Thymus (tissue), 11 donors: ENCODE measurements around the gene PRPSAP1. TPM values are rescaled to one million over a fixed set of nuclear protein-coding genes. Genes with fewer than 3 reads are reported as not detected.

Experiments
- DNase-seq, 9 donors: peaks; one replicate each; pipeline ENCODE4 v3.0.0-alpha.2; 2013; ENCODE audit warnings: low spot score in 9 of 9, low read depth in 6 of 9, missing footprints in 1 of 9
- H3K27ac ChIP-seq, 2 donors: one replicate each; pipeline ENCODE4 v1.5.1; 2013; ENCODE audit warnings: control low read depth in 1 of 2, low read depth in 1 of 2, low read length in 1 of 2, mild to moderate bottlenecking in 1 of 2, moderate library complexity in 1 of 2
- H3K27me3 ChIP-seq, 2 donors: one replicate each; pipeline ENCODE4 v1.5.1; 2013; ENCODE audit warnings: low read length in 1 of 2; ENCODE audit not compliant: control insufficient read depth in 2 of 2, insufficient read depth in 1 of 2
- H3K36me3 ChIP-seq, 2 donors: one replicate each; pipeline ENCODE4 v1.5.1; 2013; ENCODE audit warnings: low read length in 1 of 2, mild to moderate bottlenecking in 1 of 2, moderate library complexity in 1 of 2; ENCODE audit not compliant: control insufficient read depth in 2 of 2, insufficient read depth in 2 of 2
- H3K4me1 ChIP-seq, 2 donors: one replicate each; pipeline ENCODE4 v1.5.1; 2013; ENCODE audit warnings: low read length in 2 of 2; ENCODE audit not compliant: control insufficient read depth in 2 of 2, insufficient read depth in 2 of 2
- H3K4me3 ChIP-seq, 2 donors: one replicate each; pipeline ENCODE4 v1.5.1; 2013; ENCODE audit warnings: low read length in 2 of 2, control low read depth in 1 of 2, mild to moderate bottlenecking in 1 of 2
- H3K9me3 ChIP-seq, 2 donors: one replicate each; pipeline ENCODE4 v1.5.1; 2013; ENCODE audit warnings: low read length in 1 of 2, mild to moderate bottlenecking in 1 of 2; ENCODE audit not compliant: control insufficient read depth in 2 of 2, insufficient read depth in 1 of 2
- WGBS: extraction: QIAGEN DNeasy Blood & Tissue Kit; methylation state at CpG from one replicate; pipeline ENCODE4 v1.1.7; 2013; 5-methylcytosine and 5-hydroxymethylcytosine counted together
- polyA plus RNA-seq: library from polyadenylated mRNA; stranded (reverse); fragments of 200-250 nt; gene quantifications from one replicate; pipeline ENCODE4 v1.2.3, GENCODE V29; 2013
- total RNA-seq: library from RNA; stranded (reverse); fragments of 120-200 nt; gene quantifications from one replicate; pipeline ENCODE4 v1.2.4, GENCODE V29; 2013
- donor health status: healthy.

Gene PRPSAP1
- total and polyA plus RNA-seq, 2 donors = 17.3 to 38.5 TPM

- WGBS = under 1% methylated on average over 118 of the region's 118 CpGs
- peak within 1 kb of the TSS in 1 of 2 donors; percentile 71 for H3K27ac ChIP-seq
These were observed 30.7 kb upstream of the PRPSAP1 start, which contains the start of gene SPHK1 for GRCh38 chr17:76384222-76384986. Gene SPHK1, plus strand, starts transcription at chr17:76384609. Its CDS starts 1,036 bp downstream, at chr17:76385645.

DNA sequence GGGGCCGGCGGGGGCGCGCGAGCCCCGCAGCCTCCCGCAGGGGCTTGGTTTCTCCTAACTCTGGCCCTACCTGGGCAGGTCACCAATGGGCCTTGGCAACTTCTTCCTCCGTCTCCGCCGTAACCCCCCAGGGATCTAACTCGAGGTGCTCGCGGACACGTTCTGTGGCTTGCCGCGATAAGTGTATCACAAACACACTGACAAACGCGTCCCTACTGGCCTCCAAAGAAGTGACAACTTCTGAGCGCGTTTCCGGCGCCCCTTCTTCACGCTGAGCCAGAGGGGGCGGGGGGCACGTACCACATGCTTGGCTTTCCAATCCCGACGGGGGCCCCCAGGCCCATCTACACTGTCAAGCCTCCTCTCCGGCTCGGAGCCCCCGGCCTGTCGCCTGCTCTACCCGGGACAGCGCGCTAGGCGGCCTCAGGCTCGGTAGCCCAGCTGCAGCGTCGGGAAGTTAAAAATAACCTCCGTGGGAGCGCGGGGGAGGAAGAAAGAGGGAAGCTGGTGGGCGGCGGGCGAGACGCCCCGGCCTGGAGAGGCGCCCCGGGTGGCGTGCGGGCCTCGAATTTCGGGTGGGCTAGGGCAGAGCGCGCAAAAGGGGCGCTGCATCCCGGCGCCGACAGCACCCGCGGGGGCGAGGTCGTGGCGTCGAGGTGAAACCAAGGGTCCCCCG, 30.0 kb upstream of the PRPSAP1 start:
- peaks cover 23 to 45% of the 10 kb centered on the region in 2 donors for H3K4me1 ChIP-seq
- H3K36me3 ChIP-seq = no peaks in the 10 kb centered on the region
- peak in 2 of 9 donors; percentile 39 to 66 for DNase-seq
- H3K27ac ChIP-seq = peak overlapping the region in 1 of 2 donors; percentile 71
- peaks cover 0 to 17% of the 10 kb centered on the region in 2 donors for H3K9me3 ChIP-seq
- peak overlapping the region; percentile 24 to 63 for H3K4me3 ChIP-seq
- peaks cover 44 to 66% of the 10 kb centered on the region in 2 donors for H3K27me3 ChIP-seq
- WGBS = under 1% methylated on average over 65 of the region's 65 CpGs

More at GRCh38 chr17:76384222-76384986, 30.7 kb upstream of the PRPSAP1 start, which contains the start of gene SPHK1:
- Histone ChIP-seq H3K36me3 (no peaks in the 10 kb centered on the region), H3K4me3 (peak within 1 kb of the TSS; percentile 24 to 63), H3K27me3 (peaks cover 44 to 66% of the 10 kb centered on the region in 2 donors), H3K4me1 (peaks cover 23 to 42% of the 10 kb centered on the region in 2 donors), H3K9me3 (peaks cover 0 to 17% of the 10 kb centered on the region in 2 donors)
- DNase-seq = peak in 3 of 9 donors; percentile 48 to 68 (median 50)

DNA sequence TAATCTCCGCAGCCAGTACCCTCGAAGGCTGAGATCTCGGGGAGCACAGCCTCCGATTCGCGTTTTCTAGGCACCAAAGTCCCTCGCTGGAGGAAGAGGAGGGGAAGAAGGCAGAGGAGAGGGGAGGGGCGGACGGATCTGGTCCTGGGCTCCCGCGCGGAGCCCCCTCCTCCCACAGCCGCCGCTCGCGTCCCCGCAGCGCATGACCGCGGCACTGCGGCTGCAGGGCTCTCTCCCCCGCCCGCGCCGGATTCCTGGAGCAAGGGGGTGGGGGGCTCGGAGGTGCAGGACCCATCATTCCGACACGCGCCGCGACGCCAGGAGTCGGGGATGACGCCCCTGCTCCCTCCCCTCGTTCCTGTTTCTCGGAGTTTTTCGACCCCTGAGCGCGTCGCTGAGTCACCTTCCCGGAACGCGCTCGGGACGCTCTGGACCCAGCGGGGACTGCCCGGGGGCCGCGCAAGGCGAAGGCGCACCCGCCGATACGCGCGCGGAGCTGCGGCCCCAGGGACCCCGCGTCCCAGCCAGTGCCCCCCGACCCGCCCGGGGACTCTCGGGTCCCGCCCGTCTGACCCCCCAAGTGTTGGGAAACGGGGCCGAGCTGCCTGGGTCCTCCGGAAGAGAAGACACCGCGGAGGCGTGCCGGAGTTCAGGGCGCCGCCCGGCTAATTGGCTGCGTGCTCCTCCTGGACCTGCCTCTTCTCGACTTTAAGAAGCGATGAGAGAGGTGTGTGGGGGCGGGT, 29.3 kb upstream of the PRPSAP1 start:
- Histone ChIP-seq H3K27ac (peak overlapping the region in 1 of 2 donors; percentile 71), H3K4me1 (peaks cover 23 to 45% of the 10 kb centered on the region in 2 donors), H3K36me3 (no peaks in the 10 kb centered on the region), H3K4me3 (peak overlapping the region; percentile 24 to 63), H3K9me3 (peaks cover 0 to 17% of the 10 kb centered on the region in 2 donors), H3K27me3 (peaks cover 44 to 66% of the 10 kb centered on the region in 2 donors)
- DNase-seq = peak in 2 of 9 donors; percentile 21 to 51
- WGBS = under 1% methylated on average over 80 of the region's 80 CpGs

GRCh38 chr17:76382351-76382802, 28.7 kb upstream of the PRPSAP1 start:
- peaks cover 44 to 66% of the 10 kb centered on the region in 2 donors for H3K27me3 ChIP-seq
- peaks cover 23 to 45% of the 10 kb centered on the region in 2 donors for H3K4me1 ChIP-seq
- peak overlapping the region in 1 of 2 donors; percentile 68 for H3K27ac ChIP-seq
- H3K9me3 ChIP-seq = peaks cover 0 to 17% of the 10 kb centered on the region in 2 donors
- no peaks in the 10 kb centered on the region for H3K36me3 ChIP-seq
- H3K4me3 ChIP-seq = peak overlapping the region; percentile 22 to 63
- 13% methylated on average over 21 of the region's 21 CpGs for WGBS
- no peak for DNase-seq

DNA sequence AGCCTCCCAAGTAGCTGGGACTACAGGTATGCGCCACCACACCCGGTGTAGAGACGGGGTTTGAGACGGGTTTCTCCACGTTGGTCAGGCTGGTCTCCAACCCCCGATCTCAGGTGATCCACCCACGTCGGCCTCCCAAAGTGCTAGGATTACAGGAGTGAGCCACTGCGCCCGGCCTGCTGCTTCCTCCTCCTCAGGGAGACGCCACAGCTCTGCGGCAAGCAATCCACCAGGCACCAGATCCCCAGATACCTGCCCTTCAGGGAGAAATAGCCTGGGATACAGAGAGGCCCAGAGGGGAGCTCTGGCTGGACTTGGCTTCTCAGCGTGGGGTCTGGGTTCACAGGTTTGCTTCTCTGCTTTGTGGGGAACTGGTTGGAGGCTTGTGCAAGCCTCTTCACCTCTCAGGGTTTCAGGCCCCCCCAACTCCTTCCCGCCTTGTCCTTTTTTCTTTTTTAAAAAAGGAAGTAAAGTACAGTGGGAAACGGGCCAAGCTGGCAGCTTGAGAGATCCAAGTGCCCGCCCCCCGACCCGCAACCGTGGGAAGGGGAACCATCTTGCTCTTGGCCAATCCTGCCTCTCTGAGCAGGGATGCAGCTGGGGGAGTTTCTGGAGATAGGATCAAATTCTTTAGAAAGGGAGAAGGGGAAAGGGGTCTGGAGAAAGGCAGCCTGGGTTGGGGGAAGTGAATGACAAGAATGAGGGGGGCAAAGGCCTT, 28.1 kb upstream of the PRPSAP1 start:
- H3K4me1 ChIP-seq = peaks cover 23 to 47% of the 10 kb centered on the region in 2 donors
- H3K27ac ChIP-seq = no peak overlapping the region

DNA sequence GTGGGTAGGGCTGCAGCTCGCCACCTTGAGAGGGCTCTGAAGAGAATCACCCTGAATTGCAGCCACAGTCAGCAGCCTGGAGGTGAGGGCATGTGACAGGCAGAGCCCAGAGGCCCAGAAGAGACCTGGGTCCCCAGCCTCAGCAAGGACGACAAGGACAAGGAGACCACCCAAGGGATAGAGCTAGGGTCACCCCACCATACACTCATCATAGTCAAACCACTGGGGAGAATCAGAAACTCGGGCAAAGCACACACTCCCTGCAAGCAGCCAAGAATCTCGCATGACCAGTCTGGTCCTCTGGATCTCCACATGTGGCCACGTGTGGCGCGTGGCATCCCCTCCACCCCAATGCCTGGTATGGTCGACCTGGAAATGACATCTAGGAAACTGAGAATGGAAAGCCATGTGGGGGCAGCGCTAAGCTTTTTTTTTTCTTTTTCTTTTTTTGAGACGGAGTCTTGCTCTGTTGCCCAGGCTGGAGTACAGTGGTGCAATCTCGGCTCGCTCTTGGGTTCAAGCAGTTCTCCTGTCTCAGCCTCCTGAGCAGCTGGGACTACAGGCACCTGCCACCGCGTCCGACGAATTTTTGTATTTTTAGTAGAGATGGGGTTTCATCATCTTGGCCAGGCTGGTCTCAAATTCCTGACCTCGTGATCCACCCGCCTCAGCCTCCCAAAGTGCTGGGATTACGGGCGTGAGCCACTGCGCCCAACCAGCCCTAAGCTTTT, 26.1 kb upstream of the PRPSAP1 start:
- DNase-seq = no peak
- no peak overlapping the region for H3K4me3 ChIP-seq
- no peaks in the 10 kb centered on the region for H3K36me3 ChIP-seq
- H3K4me1 ChIP-seq = peaks cover 12 to 33% of the 10 kb centered on the region in 2 donors
- peaks cover 0 to 10% of the 10 kb centered on the region in 2 donors for H3K9me3 ChIP-seq
- peaks cover 31 to 43% of the 10 kb centered on the region in 2 donors for H3K27me3 ChIP-seq
- no peak overlapping the region for H3K27ac ChIP-seq
- WGBS = 96% methylated on average over 21 of the region's 21 CpGs

More for the DNA sequence above, 28.1 kb upstream of the PRPSAP1 start:
- no peak for DNase-seq
- H3K36me3 ChIP-seq = no peaks in the 10 kb centered on the region
- 65% methylated on average over 19 of the region's 19 CpGs for WGBS
- H3K4me3 ChIP-seq = no peak overlapping the region
- peaks cover 44 to 63% of the 10 kb centered on the region in 2 donors for H3K27me3 ChIP-seq
- H3K9me3 ChIP-seq = peaks cover 0 to 17% of the 10 kb centered on the region in 2 donors

GRCh38 chr17:76379275-76379641, 25.5 kb upstream of the PRPSAP1 start:
- Histone ChIP-seq H3K27ac (no peak overlapping the region), H3K9me3 (peaks cover 0 to 10% of the 10 kb centered on the region in 2 donors), H3K4me1 (peaks cover 9 to 29% of the 10 kb centered on the region in 2 donors), H3K27me3 (peaks cover 25 to 38% of the 10 kb centered on the region in 2 donors), H3K36me3 (no peaks in the 10 kb centered on the region), H3K4me3 (no peak overlapping the region)
- no peak for DNase-seq
- 96% methylated on average over 11 of the region's 11 CpGs for WGBS
